GM18498 (cell line): Measurements from ENCODE around the gene KDM4D.
"Not testable (repeated sequence)": the region's sequence is repeated elsewhere in the genome, so short reads cannot be mapped to it uniquely, and the experiment has no call there.

ENCODE experiments used
- ATAC-seq: cut with Tn5 transposase; IDR thresholded peaks from one replicate; pipeline ENCODE4 v1.9.1; 2021; ENCODE audit warnings: mild to moderate bottlenecking, moderate library complexity; ENCODE audit not compliant: unreplicated experiment

Gene KDM4D

DNA sequence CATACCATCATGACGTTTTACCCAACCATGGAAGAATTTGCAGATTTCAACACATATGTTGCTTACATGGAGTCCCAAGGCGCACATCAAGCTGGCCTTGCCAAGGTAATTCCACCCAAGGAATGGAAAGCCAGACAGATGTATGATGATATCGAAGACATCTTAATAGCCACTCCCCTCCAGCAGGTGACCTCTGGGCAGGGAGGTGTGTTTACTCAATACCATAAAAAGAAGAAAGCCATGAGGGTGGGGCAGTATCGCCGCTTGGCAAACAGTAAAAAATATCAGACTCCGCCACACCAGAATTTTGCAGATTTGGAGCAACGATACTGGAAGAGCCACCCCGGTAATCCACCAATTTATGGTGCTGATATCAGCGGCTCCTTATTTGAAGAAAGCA is 52.1 kb downstream of the KDM4D start:
- ATAC-seq = not testable (repeated sequence)

DNA sequence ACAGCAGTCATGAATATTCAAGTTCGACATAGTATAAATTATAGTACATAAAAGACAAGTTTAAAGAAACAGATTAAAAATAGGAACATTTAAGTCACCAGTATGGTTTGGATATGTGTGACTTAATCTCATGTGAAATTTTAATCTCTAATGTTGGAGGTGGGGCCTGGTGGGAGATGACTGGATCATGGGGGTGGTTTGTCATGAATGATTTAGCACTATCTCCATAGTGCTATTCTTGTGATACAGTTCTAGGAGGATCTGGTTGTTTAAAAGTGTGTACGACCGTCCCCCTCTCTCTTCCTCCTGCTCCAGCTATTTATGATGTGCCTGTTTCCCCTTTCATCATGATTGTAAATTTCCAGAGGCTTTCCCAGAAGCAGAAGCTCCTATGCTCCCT is 54.8 kb downstream of the KDM4D start:
- no peak for ATAC-seq

DNA sequence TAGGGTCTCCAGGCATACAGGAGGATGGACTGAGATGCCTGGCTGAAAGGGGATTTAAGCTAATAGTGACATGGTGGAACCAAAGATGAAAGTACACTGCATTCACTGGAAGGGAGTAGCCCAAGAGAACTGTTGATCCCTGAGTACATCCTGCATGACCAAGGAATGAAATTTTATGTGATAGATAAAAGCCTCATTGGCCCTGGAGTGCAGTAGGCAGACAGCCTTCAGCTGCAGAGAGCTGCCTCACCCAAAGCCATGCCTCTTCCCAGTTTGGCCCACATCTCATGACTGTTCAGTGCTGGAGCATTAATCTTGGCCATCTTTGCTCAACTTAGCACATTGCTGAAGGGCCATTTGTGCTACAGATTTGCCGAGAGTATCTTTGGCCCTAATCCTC is 59.5 kb downstream of the KDM4D start:
- ATAC-seq = no peak

DNA sequence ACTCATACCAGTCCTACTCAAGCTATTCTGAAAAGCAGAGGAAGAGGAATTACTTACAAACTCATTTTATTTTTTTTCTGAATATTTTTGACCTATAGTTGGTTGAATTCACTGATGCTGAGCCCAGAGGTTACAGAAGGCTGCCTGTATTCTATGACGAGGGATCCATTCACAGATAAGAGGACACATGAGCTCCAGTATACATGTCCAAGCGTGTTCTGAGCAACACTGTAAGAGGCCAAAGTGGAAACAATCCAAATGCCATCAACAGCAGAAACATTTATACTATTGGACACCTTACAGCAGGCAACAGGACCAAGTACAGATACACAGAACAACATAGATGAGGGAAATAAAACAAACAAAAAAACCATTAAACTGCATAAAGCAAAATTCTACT is 61.8 kb downstream of the KDM4D start:
- no peak for ATAC-seq

DNA sequence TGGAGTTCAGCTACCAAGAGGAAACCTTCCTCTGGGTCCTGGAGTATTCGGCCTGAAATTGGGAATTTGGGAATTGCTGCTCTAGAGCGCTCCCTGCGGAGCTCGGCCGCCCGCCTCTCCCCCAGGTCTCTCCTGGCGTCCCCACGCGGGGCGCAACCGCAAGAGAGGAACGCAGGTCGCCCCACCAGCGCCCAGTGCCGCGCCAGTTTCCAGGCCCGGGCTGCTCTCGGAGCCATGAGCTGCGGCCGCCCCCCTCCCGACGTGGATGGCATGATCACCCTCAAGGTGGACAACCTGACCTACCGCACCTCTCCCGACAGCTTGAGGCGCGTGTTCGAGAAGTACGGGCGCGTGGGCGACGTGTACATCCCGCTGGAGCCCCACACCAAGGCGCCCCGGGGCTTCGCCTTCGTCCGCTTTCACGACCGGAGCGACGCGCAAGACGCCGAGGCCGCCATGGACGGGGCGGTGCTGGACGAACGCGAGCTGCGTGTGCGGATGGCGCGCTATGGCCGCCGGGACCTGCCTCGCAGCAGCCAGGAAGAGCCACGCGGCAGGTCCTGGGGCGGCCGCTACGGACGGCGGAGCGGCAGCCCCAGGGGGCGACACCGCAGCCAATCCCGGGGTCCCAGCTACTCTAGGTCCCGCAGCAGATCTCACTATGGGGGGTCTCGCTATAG is 64.0 kb downstream of the KDM4D start:
- ATAC-seq = not testable (repeated sequence)

DNA sequence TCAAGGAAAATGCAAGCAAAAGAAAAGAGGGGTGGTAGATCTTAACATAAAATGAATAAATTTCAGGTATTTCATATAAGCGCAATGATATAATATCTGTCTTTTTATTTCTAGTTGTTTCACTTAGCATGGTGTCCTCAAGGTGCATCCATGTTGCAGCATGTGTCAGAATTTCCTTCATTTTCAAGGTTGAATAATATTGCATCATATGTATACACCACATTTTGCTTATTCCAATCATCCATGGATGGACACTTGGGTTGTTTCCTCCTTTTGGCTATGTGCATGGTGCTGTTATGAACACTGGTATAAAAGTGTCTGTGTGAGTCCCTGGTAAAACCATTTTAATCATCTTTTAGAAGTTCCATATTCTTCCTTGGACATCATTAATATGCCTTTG is 68.7 kb downstream of the KDM4D start:
- no peak for ATAC-seq

DNA sequence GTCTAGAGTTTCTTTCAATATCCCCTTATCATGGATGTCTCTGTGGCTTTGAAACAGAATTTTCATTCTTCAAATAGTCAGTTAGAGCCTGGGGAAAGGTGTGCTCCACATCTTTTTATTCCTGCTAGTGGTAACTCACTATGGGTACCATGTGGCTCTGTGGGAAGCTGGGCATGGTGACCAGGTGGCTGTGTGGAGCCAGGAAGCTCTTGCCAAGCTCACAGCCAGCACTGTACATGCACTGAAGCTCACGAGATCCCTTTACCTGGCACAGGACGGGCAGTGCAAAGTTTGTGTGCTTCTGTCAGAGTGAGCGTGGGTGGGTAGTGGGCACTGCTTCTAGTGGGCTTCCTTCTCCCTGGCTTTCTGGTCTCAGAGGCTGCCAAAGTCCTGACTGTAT is 69.4 kb downstream of the KDM4D start:
- no peak for ATAC-seq

DNA sequence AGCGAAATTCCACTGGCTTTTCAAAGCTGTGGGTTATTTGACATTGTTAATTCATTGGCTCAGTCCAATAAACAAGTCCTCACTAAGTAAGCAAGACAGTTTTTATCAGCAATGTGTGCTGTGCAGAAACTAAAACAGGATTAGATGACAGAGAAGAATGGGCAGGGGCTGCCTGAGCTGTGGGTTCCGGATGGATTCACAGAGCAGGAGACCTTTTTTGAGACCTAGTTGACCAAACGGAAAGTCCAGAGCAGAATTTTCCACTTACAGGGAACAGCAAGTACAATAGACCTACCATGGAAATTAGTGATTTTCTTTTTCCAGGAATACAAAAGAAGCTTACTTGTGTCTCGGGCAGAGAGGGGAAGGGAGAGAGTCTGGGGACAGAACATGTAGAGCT is 70.5 kb downstream of the KDM4D start:
- ATAC-seq = no peak

DNA sequence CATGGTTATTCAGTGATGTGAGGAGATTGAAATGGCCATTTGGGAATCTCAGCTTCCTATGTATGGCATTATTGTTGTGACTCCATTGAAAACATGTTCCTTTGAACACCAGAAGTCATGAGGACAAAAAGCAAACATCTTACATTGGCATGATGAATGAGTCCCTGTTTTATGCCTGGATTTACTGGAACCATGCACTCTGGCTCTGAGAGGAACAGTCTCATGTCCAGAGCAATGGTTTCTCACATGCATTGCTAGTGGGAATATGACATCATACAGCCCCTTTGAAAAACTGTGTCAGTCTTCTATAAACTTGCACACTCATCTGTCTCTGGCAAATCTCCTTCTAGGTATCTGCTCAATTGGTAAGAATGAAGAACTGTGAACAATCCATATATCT is 72.3 kb downstream of the KDM4D start:
- ATAC-seq = no peak
